GM12892 (cell line): ENCODE measurements around the gene NTHL1.

Experiments used
- POLR2A ChIP-seq: IDR thresholded peaks from 2 replicates; pipeline ENCODE4 v1.6.1; 2011; ENCODE audit warnings: low read depth, low read length, control low read depth
- POLR2AphosphoS5 ChIP-seq: IDR thresholded peaks from 2 replicates; pipeline ENCODE4 v1.6.1; 2011; ENCODE audit warnings: low read depth, low read length, control low read depth
- TAF1 ChIP-seq: IDR thresholded peaks from 2 replicates; pipeline ENCODE4 v1.6.1; 2011; ENCODE audit warnings: low read depth, mild to moderate bottlenecking, control low read depth, low read length, borderline replicate concordance

DNA sequence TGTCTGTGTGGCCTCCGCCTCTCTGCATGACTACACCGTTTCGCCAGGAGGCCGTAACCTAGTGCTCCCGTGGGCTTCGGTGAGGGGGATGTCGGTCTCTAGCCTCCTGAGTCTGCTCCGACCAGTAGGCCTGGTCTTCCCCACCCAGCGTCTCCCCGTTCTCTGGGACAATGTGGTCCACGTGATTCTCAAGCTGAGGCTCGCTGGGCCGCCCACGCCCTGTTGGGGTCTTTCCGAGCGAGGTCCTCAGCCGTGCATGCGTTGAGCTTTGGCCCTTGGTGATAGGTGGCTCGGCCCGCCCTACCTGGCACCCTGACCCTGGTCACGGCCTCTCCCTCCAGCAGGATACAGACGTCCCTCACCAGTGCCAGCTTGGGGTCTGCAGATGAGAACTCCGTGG lies 31.1 kb upstream of the NTHL1 start:
- no peak for TF ChIP-seq POLR2A
- TF ChIP-seq POLR2AphosphoS5, result no peak
- TF ChIP-seq TAF1, result no peak
